Thoracic aorta endothelial cell (primary cell): Measurements from ENCODE around the gene SYT10. TPM values are rescaled to one million over a fixed set of nuclear protein-coding genes. Genes with fewer than 3 reads are reported as not detected.

Experiments
- total RNA-seq: library from RNA; depleted of rRNA; stranded (reverse); fragments of >200 nt; gene quantifications from 2 replicates; pipeline ENCODE4 v1.2.3, GENCODE V29; 2012

SYT10 gene
- not detected in 2 replicates for total RNA-seq

GRCh38 chr12:33439587-33440011 is at the start of gene SYT10:
SYT10 (minus strand) TSS chr12:33439819; CDS start chr12:33439522, 297 bp downstream.

